ENCODE data around the gene ABCB4.

- TF ChIP-seq TAF1 (IDR thresholded peaks at IDR 0.05; ENCODE audit: borderline replicate concordance, insufficient read depth, low read length) (no peak), POLR2AphosphoS5 (IDR thresholded peaks at IDR 0.05; ENCODE audit: low read depth, low read length) (no peak)
Observed at GRCh38 chr7:87494454-87494853, 19.0 kb upstream of the ABCB4 start.

Data from PFSK-1 (cell line).